PC-3 (cell line): ENCODE data around the gene ACKR2.

Experiments
- EZH2 ChIP-seq: fragments of 300-600 bp; sonication (generic); IDR thresholded peaks from one replicate; pipeline ENCODE4 v1.6.1; 2017; ENCODE audit warnings: antibody characterized with exemption, mild to moderate bottlenecking, low read length; ENCODE audit not compliant: unreplicated experiment
- EZH2phosphoT487 ChIP-seq: fragments of 300-600 bp; sonication (generic); IDR thresholded peaks from 2 replicates; pipeline ENCODE4 v1.6.1; 2018; ENCODE audit warnings: mild to moderate bottlenecking, antibody characterized with exemption, low read length, borderline replicate concordance
- TF ChIP-seq, protein P1 (sequence below): fragments of 300-600 bp; sonication (generic); conservative IDR thresholded peaks from 2 replicates; pipeline ENCODE4 v1.5.1; 2017; ENCODE audit warnings: antibody characterized with exemption, low read depth, mild to moderate bottlenecking, low read length

GRCh38 chr3:42900226-42901072 lies 91.2 kb downstream of the ACKR2 start:
- TF ChIP-seq EZH2phosphoT487 (no peak), EZH2 (no peak)
- TF ChIP-seq, protein P1, sequence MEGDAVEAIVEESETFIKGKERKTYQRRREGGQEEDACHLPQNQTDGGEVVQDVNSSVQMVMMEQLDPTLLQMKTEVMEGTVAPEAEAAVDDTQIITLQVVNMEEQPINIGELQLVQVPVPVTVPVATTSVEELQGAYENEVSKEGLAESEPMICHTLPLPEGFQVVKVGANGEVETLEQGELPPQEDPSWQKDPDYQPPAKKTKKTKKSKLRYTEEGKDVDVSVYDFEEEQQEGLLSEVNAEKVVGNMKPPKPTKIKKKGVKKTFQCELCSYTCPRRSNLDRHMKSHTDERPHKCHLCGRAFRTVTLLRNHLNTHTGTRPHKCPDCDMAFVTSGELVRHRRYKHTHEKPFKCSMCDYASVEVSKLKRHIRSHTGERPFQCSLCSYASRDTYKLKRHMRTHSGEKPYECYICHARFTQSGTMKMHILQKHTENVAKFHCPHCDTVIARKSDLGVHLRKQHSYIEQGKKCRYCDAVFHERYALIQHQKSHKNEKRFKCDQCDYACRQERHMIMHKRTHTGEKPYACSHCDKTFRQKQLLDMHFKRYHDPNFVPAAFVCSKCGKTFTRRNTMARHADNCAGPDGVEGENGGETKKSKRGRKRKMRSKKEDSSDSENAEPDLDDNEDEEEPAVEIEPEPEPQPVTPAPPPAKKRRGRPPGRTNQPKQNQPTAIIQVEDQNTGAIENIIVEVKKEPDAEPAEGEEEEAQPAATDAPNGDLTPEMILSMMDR: no peak
